B cell (primary cell): ENCODE results near the gene ZNF611.

Source experiments
- EZH2 ChIP-seq: IDR thresholded peaks from 2 replicates; pipeline ENCODE4 v1.6.1; 2012; ENCODE audit warnings: borderline replicate concordance, low read depth, mild to moderate bottlenecking, moderate library complexity, low read length; ENCODE audit not compliant: insufficient read depth, poor library complexity, severe bottlenecking
- TF ChIP-seq, protein P1 (sequence below): fragments of 200-600 bp; IDR thresholded peaks from one replicate; pipeline ENCODE4 v1.8.0; 2022; ENCODE audit warnings: antibody characterized with exemption, mild to moderate bottlenecking

DNA sequence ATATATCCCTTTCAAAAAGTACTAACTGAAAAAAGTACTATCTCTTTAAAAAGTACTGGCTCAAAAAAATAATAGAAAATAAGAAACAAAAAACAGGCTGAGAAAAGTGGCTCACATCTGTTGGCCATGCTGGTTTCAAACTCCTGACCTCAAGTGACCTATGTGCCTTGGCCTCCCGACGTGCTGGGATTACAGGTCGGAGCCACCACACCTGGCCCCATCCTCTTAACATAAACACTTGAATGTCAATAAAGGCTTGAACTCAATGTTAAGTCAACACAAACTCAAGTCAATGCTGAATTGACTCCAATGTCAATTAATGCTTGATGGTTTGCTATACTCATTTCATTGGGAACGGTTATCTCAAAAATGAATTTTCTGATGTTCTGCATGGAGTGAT, 30.9 kb downstream of the ZNF611 start:
- TF ChIP-seq, protein P1, sequence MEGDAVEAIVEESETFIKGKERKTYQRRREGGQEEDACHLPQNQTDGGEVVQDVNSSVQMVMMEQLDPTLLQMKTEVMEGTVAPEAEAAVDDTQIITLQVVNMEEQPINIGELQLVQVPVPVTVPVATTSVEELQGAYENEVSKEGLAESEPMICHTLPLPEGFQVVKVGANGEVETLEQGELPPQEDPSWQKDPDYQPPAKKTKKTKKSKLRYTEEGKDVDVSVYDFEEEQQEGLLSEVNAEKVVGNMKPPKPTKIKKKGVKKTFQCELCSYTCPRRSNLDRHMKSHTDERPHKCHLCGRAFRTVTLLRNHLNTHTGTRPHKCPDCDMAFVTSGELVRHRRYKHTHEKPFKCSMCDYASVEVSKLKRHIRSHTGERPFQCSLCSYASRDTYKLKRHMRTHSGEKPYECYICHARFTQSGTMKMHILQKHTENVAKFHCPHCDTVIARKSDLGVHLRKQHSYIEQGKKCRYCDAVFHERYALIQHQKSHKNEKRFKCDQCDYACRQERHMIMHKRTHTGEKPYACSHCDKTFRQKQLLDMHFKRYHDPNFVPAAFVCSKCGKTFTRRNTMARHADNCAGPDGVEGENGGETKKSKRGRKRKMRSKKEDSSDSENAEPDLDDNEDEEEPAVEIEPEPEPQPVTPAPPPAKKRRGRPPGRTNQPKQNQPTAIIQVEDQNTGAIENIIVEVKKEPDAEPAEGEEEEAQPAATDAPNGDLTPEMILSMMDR, result no peak
- TF ChIP-seq EZH2, result no peak
